ENCODE measurements around the gene CAD.

Gene CAD

GRCh38 chr2:27251766-27252165 is 34.6 kb downstream of the CAD start:
- Histone ChIP-seq H3K4me3 (ENCODE audit: low read length) (no peak overlapping the region), H3K36me3 (ENCODE audit: control insufficient read depth, insufficient read depth, low read length) (no peaks in the 10 kb centered on the region), H3K9ac (ENCODE audit: low read length) (no peak overlapping the region), H3K9me3 (ENCODE audit: control insufficient read depth, low read length) (no peaks in the 10 kb centered on the region), H3K4me1 (ENCODE audit: control insufficient read depth, insufficient read depth, low read length) (peaks cover 7% of the 10 kb centered on the region), H3K27me3 (ENCODE audit: control insufficient read depth, insufficient read depth, low read length) (peaks cover 41% of the 10 kb centered on the region)

- Histone ChIP-seq H3K27me3 (ENCODE audit: control insufficient read depth, insufficient read depth, low read length) (peaks cover 52% of the 10 kb centered on the region), H3K4me3 (ENCODE audit: low read length) (no peak overlapping the region), H3K9me3 (ENCODE audit: control insufficient read depth, low read length) (no peaks in the 10 kb centered on the region)
Observed at GRCh38 chr2:27255187-27255586, 38.0 kb downstream of the CAD start.

GRCh38 chr2:27255660-27256059 is 38.5 kb downstream of the CAD start:
- no peaks in the 10 kb centered on the region for H3K36me3 ChIP-seq (ENCODE audit: control insufficient read depth, insufficient read depth, low read length)
- H3K4me1 ChIP-seq (ENCODE audit: control insufficient read depth, insufficient read depth, low read length) = no peaks in the 10 kb centered on the region
- H3K9me3 ChIP-seq (ENCODE audit: control insufficient read depth, low read length) = no peaks in the 10 kb centered on the region
- no peak overlapping the region for H3K4me3 ChIP-seq (ENCODE audit: low read length)
- peaks cover 52% of the 10 kb centered on the region for H3K27me3 ChIP-seq (ENCODE audit: control insufficient read depth, insufficient read depth, low read length)
- no peak overlapping the region for H3K9ac ChIP-seq (ENCODE audit: low read length)

More at GRCh38 chr2:27255187-27255586, 38.0 kb downstream of the CAD start:
- Histone ChIP-seq H3K36me3 (ENCODE audit: control insufficient read depth, insufficient read depth, low read length) (no peaks in the 10 kb centered on the region), H3K9ac (ENCODE audit: low read length) (no peak overlapping the region), H3K4me1 (ENCODE audit: control insufficient read depth, insufficient read depth, low read length) (peaks cover 4% of the 10 kb centered on the region)

- H3K4me1 ChIP-seq (ENCODE audit: control insufficient read depth, insufficient read depth, low read length) = no peaks in the 10 kb centered on the region
- H3K27me3 ChIP-seq (ENCODE audit: control insufficient read depth, insufficient read depth, low read length) = peaks cover 58% of the 10 kb centered on the region
- H3K9ac ChIP-seq (ENCODE audit: low read length) = no peak overlapping the region
- H3K9me3 ChIP-seq (ENCODE audit: control insufficient read depth, low read length) = no peaks in the 10 kb centered on the region
- H3K4me3 ChIP-seq (ENCODE audit: low read length) = no peak overlapping the region
- H3K36me3 ChIP-seq (ENCODE audit: control insufficient read depth, insufficient read depth, low read length) = no peaks in the 10 kb centered on the region
Observed at GRCh38 chr2:27256855-27257454, 39.8 kb downstream of the CAD start.

GRCh38 chr2:27258051-27258450 is 40.9 kb downstream of the CAD start:
- H3K4me3 ChIP-seq (ENCODE audit: low read length) = no peak overlapping the region
- H3K9me3 ChIP-seq (ENCODE audit: control insufficient read depth, low read length) = no peaks in the 10 kb centered on the region
- peaks cover 69% of the 10 kb centered on the region for H3K27me3 ChIP-seq (ENCODE audit: control insufficient read depth, insufficient read depth, low read length)

GRCh38 chr2:27261241-27261925 is 44.2 kb downstream of the CAD start:
- H3K4me3 ChIP-seq (ENCODE audit: low read length) = no peak overlapping the region
- H3K9ac ChIP-seq (ENCODE audit: low read length) = no peak overlapping the region
- H3K36me3 ChIP-seq (ENCODE audit: control insufficient read depth, insufficient read depth, low read length) = no peaks in the 10 kb centered on the region
- H3K27me3 ChIP-seq (ENCODE audit: control insufficient read depth, insufficient read depth, low read length) = peaks cover 81% of the 10 kb centered on the region
- H3K9me3 ChIP-seq (ENCODE audit: control insufficient read depth, low read length) = no peaks in the 10 kb centered on the region
- H3K4me1 ChIP-seq (ENCODE audit: control insufficient read depth, insufficient read depth, low read length) = peaks cover 30% of the 10 kb centered on the region

More at GRCh38 chr2:27258051-27258450, 40.9 kb downstream of the CAD start:
- Histone ChIP-seq H3K36me3 (ENCODE audit: control insufficient read depth, insufficient read depth, low read length) (no peaks in the 10 kb centered on the region), H3K9ac (ENCODE audit: low read length) (no peak overlapping the region), H3K4me1 (ENCODE audit: control insufficient read depth, insufficient read depth, low read length) (peaks cover 9% of the 10 kb centered on the region)

- H3K4me1 ChIP-seq (ENCODE audit: control insufficient read depth, insufficient read depth, low read length) = peaks cover 30% of the 10 kb centered on the region
- no peaks in the 10 kb centered on the region for H3K9me3 ChIP-seq (ENCODE audit: control insufficient read depth, low read length)
- no peak overlapping the region for H3K9ac ChIP-seq (ENCODE audit: low read length)
- H3K27me3 ChIP-seq (ENCODE audit: control insufficient read depth, insufficient read depth, low read length) = peaks cover 76% of the 10 kb centered on the region
- no peak overlapping the region for H3K4me3 ChIP-seq (ENCODE audit: low read length)
- H3K36me3 ChIP-seq (ENCODE audit: control insufficient read depth, insufficient read depth, low read length) = no peaks in the 10 kb centered on the region
Observed at GRCh38 chr2:27261926-27262298, 44.7 kb downstream of the CAD start.

- H3K36me3 ChIP-seq (ENCODE audit: control insufficient read depth, insufficient read depth, low read length) = no peaks in the 10 kb centered on the region
- H3K27me3 ChIP-seq (ENCODE audit: control insufficient read depth, insufficient read depth, low read length) = peaks cover 74% of the 10 kb centered on the region
- H3K4me3 ChIP-seq (ENCODE audit: low read length) = peak within 1 kb of the TSS; percentile 19
- H3K4me1 ChIP-seq (ENCODE audit: control insufficient read depth, insufficient read depth, low read length) = peaks cover 30% of the 10 kb centered on the region
- H3K9ac ChIP-seq (ENCODE audit: low read length) = no peak within 1 kb of the TSS
- H3K9me3 ChIP-seq (ENCODE audit: control insufficient read depth, low read length) = no peaks in the 10 kb centered on the region
Observed at GRCh38 chr2:27262379-27263286, 45.5 kb downstream of the CAD start, which contains the start of gene SLC30A3. TSS of gene SLC30A3 (minus strand) at chr2:27263047. CDS start at chr2:27262906, 141 bp downstream.

GRCh38 chr2:27263287-27264252 is 46.4 kb downstream of the CAD start:
- Histone ChIP-seq H3K36me3 (ENCODE audit: control insufficient read depth, insufficient read depth, low read length) (no peaks in the 10 kb centered on the region), H3K9me3 (ENCODE audit: control insufficient read depth, low read length) (no peaks in the 10 kb centered on the region), H3K9ac (ENCODE audit: low read length) (no peak overlapping the region), H3K27me3 (ENCODE audit: control insufficient read depth, insufficient read depth, low read length) (peaks cover 72% of the 10 kb centered on the region), H3K4me1 (ENCODE audit: control insufficient read depth, insufficient read depth, low read length) (peaks cover 30% of the 10 kb centered on the region), H3K4me3 (ENCODE audit: low read length) (peak overlapping the region; percentile 19)

GRCh38 chr2:27264253-27264752 is 47.1 kb downstream of the CAD start:
- Histone ChIP-seq H3K4me3 (ENCODE audit: low read length) (no peak overlapping the region), H3K36me3 (ENCODE audit: control insufficient read depth, insufficient read depth, low read length) (no peaks in the 10 kb centered on the region), H3K9me3 (ENCODE audit: control insufficient read depth, low read length) (no peaks in the 10 kb centered on the region), H3K4me1 (ENCODE audit: control insufficient read depth, insufficient read depth, low read length) (peaks cover 30% of the 10 kb centered on the region), H3K9ac (ENCODE audit: low read length) (no peak overlapping the region), H3K27me3 (ENCODE audit: control insufficient read depth, insufficient read depth, low read length) (peaks cover 68% of the 10 kb centered on the region)
